ENCODE measurements around the gene FAM170B. TPM values are rescaled to one million over a fixed set of nuclear protein-coding genes. Genes with fewer than 3 reads are reported as not detected.

Gene FAM170B
- total and polyA plus RNA-seq, 4 donors = 0.13 to 0.34 TPM; not detected in 2

GRCh38 chr10:49174261-49174925 is 40.6 kb upstream of the FAM170B start:
- ATAC-seq (ENCODE audit: insufficient read depth, low FRiP score) (no peak), DNase-seq (no peak)
- TF ChIP-seq CTCF (IDR thresholded peaks at IDR 0.05; ENCODE audit: control extremely low read depth, extremely low read depth) = no peak
- Histone ChIP-seq H3K27ac (ENCODE audit: low read depth in 1 of 2, low read length in 1 of 2) (no peak overlapping the region), H3K9ac (ENCODE audit: insufficient read depth in 1 of 2, low read length in 2 of 2) (no peak overlapping the region), H3K27me3 (ENCODE audit: control insufficient read depth in 3 of 3, insufficient read depth in 3 of 3, low read length in 2 of 3) (no peaks in the 10 kb centered on the region), H3K4me3 (no peak overlapping the region), H3K4me1 (ENCODE audit: control insufficient read depth in 5 of 5, insufficient read depth in 5 of 5, low read length in 5 of 5) (peaks cover 0 to 14% (median 5%) of the 10 kb centered on the region in 5 donors), H3K36me3 (ENCODE audit: control insufficient read depth in 4 of 4, insufficient read depth in 4 of 4, low read length in 4 of 4) (no peaks in the 10 kb centered on the region), H3K9me3 (ENCODE audit: control insufficient read depth in 4 of 4, insufficient read depth in 3 of 4, low read length in 3 of 4) (no peaks in the 10 kb centered on the region)
- WGBS, 2 donors = 59 to 71% methylated on average over 15 of the region's 15 CpGs

DNA sequence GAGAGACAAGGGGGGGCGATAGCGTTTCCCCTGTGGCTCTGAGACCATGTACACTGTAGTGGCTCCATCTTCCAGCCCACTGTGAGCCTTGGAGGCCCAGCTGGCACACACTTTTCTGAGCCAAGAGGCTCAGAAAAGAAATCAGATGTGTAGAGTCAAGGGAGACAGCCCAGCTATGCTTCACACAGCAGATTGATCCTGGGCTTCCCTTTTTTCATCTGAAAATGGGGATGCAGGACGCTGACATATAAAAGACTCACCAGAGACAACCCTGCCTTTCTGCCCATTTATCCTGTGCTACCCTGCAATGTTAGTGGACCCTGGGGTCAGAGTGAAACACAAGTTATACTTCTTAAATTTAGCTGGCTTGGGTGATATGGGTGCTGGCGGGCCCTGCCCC is 40.0 kb upstream of the FAM170B start:
- WGBS, 2 donors = 78 to 88% methylated on average over 4 of the region's 4 CpGs
- Histone ChIP-seq H3K36me3 (ENCODE audit: control insufficient read depth in 4 of 4, insufficient read depth in 4 of 4, low read length in 4 of 4) (no peaks in the 10 kb centered on the region), H3K9ac (ENCODE audit: insufficient read depth in 1 of 2, low read length in 2 of 2) (no peak overlapping the region), H3K4me3 (no peak overlapping the region), H3K27me3 (ENCODE audit: control insufficient read depth in 3 of 3, insufficient read depth in 3 of 3, low read length in 2 of 3) (no peaks in the 10 kb centered on the region), H3K9me3 (ENCODE audit: control insufficient read depth in 4 of 4, insufficient read depth in 3 of 4, low read length in 3 of 4) (no peaks in the 10 kb centered on the region), H3K27ac (ENCODE audit: low read depth in 1 of 2, low read length in 1 of 2) (no peak overlapping the region), H3K4me1 (ENCODE audit: control insufficient read depth in 5 of 5, insufficient read depth in 5 of 5, low read length in 5 of 5) (peaks cover 0 to 14% (median 5%) of the 10 kb centered on the region in 5 donors)
- no peak for DNase-seq
- no peak for TF ChIP-seq CTCF (IDR thresholded peaks at IDR 0.05; ENCODE audit: control extremely low read depth, extremely low read depth)
- no peak for ATAC-seq (ENCODE audit: insufficient read depth, low FRiP score)

DNA sequence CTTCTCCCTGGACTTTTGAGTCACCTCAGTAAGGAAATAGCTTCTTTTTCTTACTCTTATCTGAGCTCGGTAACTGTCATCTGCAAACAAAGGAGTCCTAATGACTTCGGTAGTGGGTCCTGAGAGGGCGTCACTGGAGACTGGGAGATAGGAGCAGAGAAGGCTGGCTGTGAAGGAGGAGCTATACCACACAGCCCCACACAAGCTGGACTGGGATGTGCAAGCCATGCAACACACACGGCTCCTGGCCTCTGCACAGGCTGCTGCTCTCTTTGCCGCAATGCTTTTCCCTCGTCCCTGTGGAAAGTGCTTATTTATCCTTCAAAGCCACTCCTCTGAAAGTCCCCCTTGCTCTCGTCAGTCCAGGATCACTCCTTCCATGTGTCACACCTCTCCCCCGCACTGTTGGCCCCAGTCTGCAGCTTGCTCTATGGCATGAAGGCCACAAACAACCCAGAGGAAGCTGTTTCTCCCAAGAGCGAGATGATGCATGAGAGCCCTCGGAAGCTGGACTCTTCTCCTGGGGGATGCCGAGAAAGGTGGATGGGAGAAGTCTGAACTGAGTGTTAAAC is 39.5 kb upstream of the FAM170B start:
- Histone ChIP-seq H3K27ac (ENCODE audit: low read depth in 1 of 2, low read length in 1 of 2) (no peak overlapping the region), H3K36me3 (ENCODE audit: control insufficient read depth in 4 of 4, insufficient read depth in 4 of 4, low read length in 4 of 4) (no peaks in the 10 kb centered on the region), H3K9me3 (ENCODE audit: control insufficient read depth in 4 of 4, insufficient read depth in 3 of 4, low read length in 3 of 4) (no peaks in the 10 kb centered on the region), H3K27me3 (ENCODE audit: control insufficient read depth in 3 of 3, insufficient read depth in 3 of 3, low read length in 2 of 3) (no peaks in the 10 kb centered on the region), H3K4me3 (no peak overlapping the region), H3K4me1 (ENCODE audit: control insufficient read depth in 5 of 5, insufficient read depth in 5 of 5, low read length in 5 of 5) (peaks cover 0 to 14% (median 5%) of the 10 kb centered on the region in 5 donors), H3K9ac (ENCODE audit: insufficient read depth in 1 of 2, low read length in 2 of 2) (no peak overlapping the region)
- WGBS, 2 donors = 92 to 93% methylated on average over 11 of the region's 11 CpGs
- TF ChIP-seq CTCF (IDR thresholded peaks at IDR 0.05; ENCODE audit: control extremely low read depth, extremely low read depth) = no peak
- ATAC-seq (ENCODE audit: insufficient read depth, low FRiP score) (no peak), DNase-seq (no peak)

All from lung (tissue), 12 donors.